GM23338 (cell line): ENCODE measurements around the gene MAPKAPK3. TPM values are rescaled to one million over a fixed set of nuclear protein-coding genes. Genes with fewer than 3 reads are reported as not detected.

Experiments
- ATAC-seq: fragments of 200-7000 bp; cut with Tn5 transposase; 3 replicates; pipeline ENCODE4 v1.9.1; 2020
- DNase-seq: peaks from one replicate; pipeline ENCODE4 v3.0.0-alpha.2; 2015; ENCODE audit warnings: low spot score
- H2AFZ ChIP-seq: fragments of 200-600 bp; sonication (generic); 2 replicates; pipeline ENCODE4 v1.8.0; 2016; ENCODE audit warnings: antibody characterized with exemption, mild to moderate bottlenecking, moderate library complexity
- H3F3A ChIP-seq: fragments of 200-600 bp; sonication (generic); replicated peaks from 2 replicates; pipeline ENCODE4 v1.8.0; 2017; ENCODE audit warnings: antibody characterized with exemption, mixed run types, low read depth
- H3K27ac ChIP-seq: fragments of 200-600 bp; sonication (generic); 2 replicates; pipeline ENCODE4 v1.6.1; 2016; ENCODE audit warnings: low read depth
- H3K27me3 ChIP-seq: fragments of 200-600 bp; sonication (generic); 2 replicates; pipeline ENCODE4 v1.8.0; 2016; ENCODE audit warnings: mild to moderate bottlenecking, mixed run types, moderate library complexity; ENCODE audit not compliant: insufficient read depth
- H3K36me3 ChIP-seq: fragments of 200-600 bp; sonication (generic); 2 replicates; pipeline ENCODE4 v1.8.0; 2016; ENCODE audit warnings: mild to moderate bottlenecking; ENCODE audit not compliant: insufficient read depth
- H3K4me1 ChIP-seq: fragments of 200-600 bp; sonication (generic); 2 replicates; pipeline ENCODE4 v1.8.0; 2016; ENCODE audit warnings: mild to moderate bottlenecking, moderate library complexity; ENCODE audit not compliant: insufficient read depth
- H3K4me2 ChIP-seq: fragments of 200-600 bp; sonication (generic); 2 replicates; pipeline ENCODE4 v1.7.1; 2017; ENCODE audit warnings: mixed run types
- H3K4me3 ChIP-seq: fragments of 200-600 bp; sonication (generic); 2 replicates; pipeline ENCODE4 v1.6.1; 2016; ENCODE audit warnings: mixed run types
- H3K79me2 ChIP-seq: fragments of 200-600 bp; sonication (generic); replicated peaks from 2 replicates; pipeline ENCODE4 v1.8.0; 2017; ENCODE audit warnings: mild to moderate bottlenecking; ENCODE audit not compliant: insufficient read depth
- H3K9me2 ChIP-seq: fragments of 200-600 bp; sonication (generic); 2 replicates; pipeline ENCODE4 v1.8.0; 2017; ENCODE audit not compliant: insufficient read depth
- H4K20me1 ChIP-seq: fragments of 200-600 bp; sonication (generic); replicated peaks from 2 replicates; pipeline ENCODE4 v1.8.0; 2017; ENCODE audit warnings: mild to moderate bottlenecking; ENCODE audit not compliant: insufficient read depth
- H3K27ac Mint-ChIP-seq: 2 replicates; pipeline ENCODE4 v1.8.0; 2020; ENCODE audit warnings: inconsistent platforms, mild to moderate bottlenecking, moderate library complexity, mixed read lengths
- H3K27me3 Mint-ChIP-seq: 3 replicates; pipeline ENCODE4 v1.8.0; 2022; ENCODE audit warnings: low read depth, mild to moderate bottlenecking, moderate library complexity, mixed read lengths, inconsistent platforms; ENCODE audit not compliant: insufficient read depth, poor library complexity
- H3K36me3 Mint-ChIP-seq: 3 replicates; pipeline ENCODE4 v1.8.0; 2021; ENCODE audit warnings: low read depth, mild to moderate bottlenecking, inconsistent platforms, moderate library complexity, mixed read lengths
- H3K4me1 Mint-ChIP-seq: 3 replicates; pipeline ENCODE4 v1.8.0; 2020; ENCODE audit warnings: mild to moderate bottlenecking, inconsistent platforms, mixed read lengths
- H3K4me3 Mint-ChIP-seq: 3 replicates; pipeline ENCODE4 v1.8.0; 2021; ENCODE audit warnings: moderate library complexity, mild to moderate bottlenecking, inconsistent platforms, mixed read lengths
- H3K9me3 Mint-ChIP-seq: 3 replicates; pipeline ENCODE4 v1.8.0; 2020; ENCODE audit warnings: moderate library complexity, mild to moderate bottlenecking, inconsistent platforms, mixed read lengths
- CREB1 ChIP-seq: fragments of 250-450 bp; sonication (Bioruptor Pico); IDR thresholded peaks from 2 replicates; pipeline ENCODE4 v1.5.0; 2020; ENCODE audit warnings: low read depth, mild to moderate bottlenecking, moderate library complexity
- EZH2 ChIP-seq: fragments of 200-600 bp; sonication (generic); IDR thresholded peaks from one replicate; pipeline ENCODE4 v1.8.0; 2017; ENCODE audit warnings: antibody characterized with exemption, mild to moderate bottlenecking, low read depth; ENCODE audit not compliant: unreplicated experiment
- EZH2phosphoT487 ChIP-seq: fragments of 200-600 bp; sonication (generic); IDR thresholded peaks from one replicate; pipeline ENCODE4 v1.8.1; 2018; ENCODE audit warnings: antibody characterized with exemption; ENCODE audit not compliant: unreplicated experiment
- JUNB ChIP-seq: IDR thresholded peaks from one replicate; pipeline ENCODE4 v1.6.1; 2016; ENCODE audit warnings: antibody characterized with exemption; ENCODE audit not compliant: unreplicated experiment
- NANOG ChIP-seq: IDR thresholded peaks from 2 replicates; pipeline ENCODE4 v1.6.1; 2016; ENCODE audit warnings: antibody characterized with exemption, borderline replicate concordance
- POLR2AphosphoS5 ChIP-seq: IDR thresholded peaks from 2 replicates; pipeline ENCODE4 v1.6.1; 2016; ENCODE audit warnings: antibody characterized with exemption, low read depth
- STAT1 ChIP-seq: IDR thresholded peaks from one replicate; pipeline ENCODE4 v1.6.1; 2016; ENCODE audit warnings: antibody characterized with exemption; ENCODE audit not compliant: unreplicated experiment
- ZNF114 ChIP-seq: fragments of 250-450 bp; sonication (Bioruptor Pico); IDR thresholded peaks from 2 replicates; pipeline ENCODE4 v1.5.0; 2020; ENCODE audit warnings: mild to moderate bottlenecking, moderate library complexity
- ZNF331 ChIP-seq: fragments of 250-450 bp; sonication (Bioruptor Pico); IDR thresholded peaks from 2 replicates; pipeline ENCODE4 v1.5.0; 2020; ENCODE audit warnings: low read depth, mild to moderate bottlenecking, moderate library complexity
- polyA plus RNA-seq: library from polyadenylated mRNA; unstranded; fragments of >200 nt; fragmentation: Nextera tagmentation; extraction: Ambion mirVana; gene quantifications from 2 replicates; pipeline ENCODE4 v1.2.1, GENCODE V29; 2016
- total RNA-seq: library from RNA; depleted of rRNA; stranded (reverse); fragments of >200 nt; shearing (Covaris generic); gene quantifications from 2 replicates; pipeline ENCODE4 v1.2.3, GENCODE V29; 2014
- TF ChIP-seq, protein P1 (sequence below): IDR thresholded peaks from 2 replicates; pipeline ENCODE4 v1.6.1; 2016; ENCODE audit warnings: antibody characterized with exemption
- TF ChIP-seq, protein P2 (sequence below): fragments of 250-450 bp; sonication (Bioruptor Pico); IDR thresholded peaks from 2 replicates; pipeline ENCODE4 v1.5.0; 2020; ENCODE audit warnings: mild to moderate bottlenecking, moderate library complexity
- TF ChIP-seq, protein P3 (sequence below): IDR thresholded peaks from one replicate; pipeline ENCODE4 v1.6.1; 2018; ENCODE audit warnings: antibody characterized with exemption; ENCODE audit not compliant: unreplicated experiment
- TF ChIP-seq, protein P4 (sequence below), 2 experiments: fragments of 200-600 bp in 1 of 2; sonication (generic) in 1 of 2; conservative IDR thresholded peaks; 2 replicates each; pipeline versions ENCODE4 v1.5.1 to v1.6.1; 2016 to 2017; ENCODE audit warnings: antibody characterized with exemption in 2 of 2, low read depth in 2 of 2, mild to moderate bottlenecking in 2 of 2, moderate library complexity in 1 of 2

MAPKAPK3 gene
- total and polyA plus RNA-seq, 2 experiments from 2014 or later = 16.5 to 51.1 TPM

DNA sequence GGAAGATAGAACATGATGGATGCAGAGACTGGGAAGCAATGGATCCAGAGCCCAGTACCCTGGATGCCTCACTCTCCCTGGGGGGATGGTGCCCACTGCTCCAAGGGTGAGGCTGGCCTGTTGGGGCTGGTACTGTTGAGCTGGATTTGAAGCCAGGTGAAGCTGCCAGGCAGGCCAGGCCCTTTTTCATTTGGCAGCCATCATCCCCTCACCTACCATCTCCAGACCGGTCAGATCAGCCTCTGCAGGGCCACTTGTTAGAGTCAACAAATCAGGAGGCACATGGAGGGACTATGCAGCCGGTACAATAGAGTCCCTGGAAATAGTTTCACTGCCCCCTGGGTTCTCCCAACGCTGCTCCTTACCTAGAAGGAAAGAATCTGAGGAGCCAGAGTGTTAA is 5.9 kb downstream of the MAPKAPK3 start:
- no peaks in the 10 kb centered on the region; the same call in 1 of the 2 replicates for H4K20me1 ChIP-seq
- no peak overlapping the region for H3K27ac ChIP-seq
- H3K27me3 ChIP-seq = no peaks in the 10 kb centered on the region
- no peak overlapping the region for H3K27ac Mint-ChIP-seq
- peaks cover 16% of the 10 kb centered on the region for H3K27me3 Mint-ChIP-seq
- no peak overlapping the region for H3K4me3 ChIP-seq
- H2AFZ ChIP-seq = no peak overlapping the region
- H3K9me2 ChIP-seq = no peaks in the 10 kb centered on the region
- H3K36me3 Mint-ChIP-seq = peaks cover 23% of the 10 kb centered on the region
- no peak overlapping the region for H3K4me3 Mint-ChIP-seq
- peaks cover 22% of the 10 kb centered on the region for H3K79me2 ChIP-seq
- TF ChIP-seq CREB1 (CRISPR knock-in tag) (no peak), JUNB (no peak), STAT1 (no peak), ZNF114 (CRISPR knock-in tag) (no peak), POLR2AphosphoS5 (no peak), EZH2phosphoT487 (no peak), ZNF331 (CRISPR knock-in tag) (no peak), NANOG (no peak), EZH2 (no peak)
- TF ChIP-seq, protein P1, sequence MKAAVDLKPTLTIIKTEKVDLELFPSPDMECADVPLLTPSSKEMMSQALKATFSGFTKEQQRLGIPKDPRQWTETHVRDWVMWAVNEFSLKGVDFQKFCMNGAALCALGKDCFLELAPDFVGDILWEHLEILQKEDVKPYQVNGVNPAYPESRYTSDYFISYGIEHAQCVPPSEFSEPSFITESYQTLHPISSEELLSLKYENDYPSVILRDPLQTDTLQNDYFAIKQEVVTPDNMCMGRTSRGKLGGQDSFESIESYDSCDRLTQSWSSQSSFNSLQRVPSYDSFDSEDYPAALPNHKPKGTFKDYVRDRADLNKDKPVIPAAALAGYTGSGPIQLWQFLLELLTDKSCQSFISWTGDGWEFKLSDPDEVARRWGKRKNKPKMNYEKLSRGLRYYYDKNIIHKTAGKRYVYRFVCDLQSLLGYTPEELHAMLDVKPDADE = no peak
- TF ChIP-seq, protein P2, sequence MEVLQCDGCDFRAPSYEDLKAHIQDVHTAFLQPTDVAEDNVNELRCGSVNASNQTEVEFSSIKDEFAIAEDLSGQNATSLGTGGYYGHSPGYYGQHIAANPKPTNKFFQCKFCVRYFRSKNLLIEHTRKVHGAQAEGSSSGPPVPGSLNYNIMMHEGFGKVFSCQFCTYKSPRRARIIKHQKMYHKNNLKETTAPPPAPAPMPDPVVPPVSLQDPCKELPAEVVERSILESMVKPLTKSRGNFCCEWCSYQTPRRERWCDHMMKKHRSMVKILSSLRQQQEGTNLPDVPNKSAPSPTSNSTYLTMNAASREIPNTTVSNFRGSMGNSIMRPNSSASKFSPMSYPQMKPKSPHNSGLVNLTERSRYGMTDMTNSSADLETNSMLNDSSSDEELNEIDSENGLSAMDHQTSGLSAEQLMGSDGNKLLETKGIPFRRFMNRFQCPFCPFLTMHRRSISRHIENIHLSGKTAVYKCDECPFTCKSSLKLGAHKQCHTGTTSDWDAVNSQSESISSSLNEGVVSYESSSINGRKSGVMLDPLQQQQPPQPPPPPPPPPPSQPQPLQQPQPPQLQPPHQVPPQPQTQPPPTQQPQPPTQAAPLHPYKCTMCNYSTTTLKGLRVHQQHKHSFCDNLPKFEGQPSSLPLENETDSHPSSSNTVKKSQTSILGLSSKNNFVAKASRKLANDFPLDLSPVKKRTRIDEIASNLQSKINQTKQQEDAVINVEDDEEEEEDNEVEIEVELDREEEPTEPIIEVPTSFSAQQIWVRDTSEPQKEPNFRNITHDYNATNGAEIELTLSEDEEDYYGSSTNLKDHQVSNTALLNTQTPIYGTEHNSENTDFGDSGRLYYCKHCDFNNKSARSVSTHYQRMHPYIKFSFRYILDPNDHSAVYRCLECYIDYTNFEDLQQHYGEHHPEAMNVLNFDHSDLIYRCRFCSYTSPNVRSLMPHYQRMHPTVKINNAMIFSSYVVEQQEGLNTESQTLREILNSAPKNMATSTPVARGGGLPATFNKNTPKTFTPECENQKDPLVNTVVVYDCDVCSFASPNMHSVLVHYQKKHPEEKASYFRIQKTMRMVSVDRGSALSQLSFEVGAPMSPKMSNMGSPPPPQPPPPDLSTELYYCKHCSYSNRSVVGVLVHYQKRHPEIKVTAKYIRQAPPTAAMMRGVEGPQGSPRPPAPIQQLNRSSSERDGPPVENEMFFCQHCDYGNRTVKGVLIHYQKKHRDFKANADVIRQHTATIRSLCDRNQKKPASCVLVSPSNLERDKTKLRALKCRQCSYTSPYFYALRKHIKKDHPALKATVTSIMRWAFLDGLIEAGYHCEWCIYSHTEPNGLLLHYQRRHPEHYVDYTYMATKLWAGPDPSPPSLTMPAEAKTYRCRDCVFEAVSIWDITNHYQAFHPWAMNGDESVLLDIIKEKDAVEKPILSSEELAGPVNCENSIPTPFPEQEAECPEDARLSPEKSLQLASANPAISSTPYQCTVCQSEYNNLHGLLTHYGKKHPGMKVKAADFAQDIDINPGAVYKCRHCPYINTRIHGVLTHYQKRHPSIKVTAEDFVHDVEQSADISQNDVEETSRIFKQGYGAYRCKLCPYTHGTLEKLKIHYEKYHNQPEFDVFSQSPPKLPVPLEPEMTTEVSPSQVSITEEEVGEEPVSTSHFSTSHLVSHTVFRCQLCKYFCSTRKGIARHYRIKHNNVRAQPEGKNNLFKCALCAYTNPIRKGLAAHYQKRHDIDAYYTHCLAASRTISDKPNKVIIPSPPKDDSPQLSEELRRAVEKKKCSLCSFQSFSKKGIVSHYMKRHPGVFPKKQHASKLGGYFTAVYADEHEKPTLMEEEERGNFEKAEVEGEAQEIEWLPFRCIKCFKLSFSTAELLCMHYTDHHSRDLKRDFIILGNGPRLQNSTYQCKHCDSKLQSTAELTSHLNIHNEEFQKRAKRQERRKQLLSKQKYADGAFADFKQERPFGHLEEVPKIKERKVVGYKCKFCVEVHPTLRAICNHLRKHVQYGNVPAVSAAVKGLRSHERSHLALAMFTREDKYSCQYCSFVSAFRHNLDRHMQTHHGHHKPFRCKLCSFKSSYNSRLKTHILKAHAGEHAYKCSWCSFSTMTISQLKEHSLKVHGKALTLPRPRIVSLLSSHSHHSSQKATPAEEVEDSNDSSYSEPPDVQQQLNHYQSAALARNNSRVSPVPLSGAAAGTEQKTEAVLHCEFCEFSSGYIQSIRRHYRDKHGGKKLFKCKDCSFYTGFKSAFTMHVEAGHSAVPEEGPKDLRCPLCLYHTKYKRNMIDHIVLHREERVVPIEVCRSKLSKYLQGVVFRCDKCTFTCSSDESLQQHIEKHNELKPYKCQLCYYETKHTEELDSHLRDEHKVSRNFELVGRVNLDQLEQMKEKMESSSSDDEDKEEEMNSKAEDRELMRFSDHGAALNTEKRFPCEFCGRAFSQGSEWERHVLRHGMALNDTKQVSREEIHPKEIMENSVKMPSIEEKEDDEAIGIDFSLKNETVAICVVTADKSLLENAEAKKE (CRISPR knock-in tag) = no peak
- TF ChIP-seq, protein P3, sequence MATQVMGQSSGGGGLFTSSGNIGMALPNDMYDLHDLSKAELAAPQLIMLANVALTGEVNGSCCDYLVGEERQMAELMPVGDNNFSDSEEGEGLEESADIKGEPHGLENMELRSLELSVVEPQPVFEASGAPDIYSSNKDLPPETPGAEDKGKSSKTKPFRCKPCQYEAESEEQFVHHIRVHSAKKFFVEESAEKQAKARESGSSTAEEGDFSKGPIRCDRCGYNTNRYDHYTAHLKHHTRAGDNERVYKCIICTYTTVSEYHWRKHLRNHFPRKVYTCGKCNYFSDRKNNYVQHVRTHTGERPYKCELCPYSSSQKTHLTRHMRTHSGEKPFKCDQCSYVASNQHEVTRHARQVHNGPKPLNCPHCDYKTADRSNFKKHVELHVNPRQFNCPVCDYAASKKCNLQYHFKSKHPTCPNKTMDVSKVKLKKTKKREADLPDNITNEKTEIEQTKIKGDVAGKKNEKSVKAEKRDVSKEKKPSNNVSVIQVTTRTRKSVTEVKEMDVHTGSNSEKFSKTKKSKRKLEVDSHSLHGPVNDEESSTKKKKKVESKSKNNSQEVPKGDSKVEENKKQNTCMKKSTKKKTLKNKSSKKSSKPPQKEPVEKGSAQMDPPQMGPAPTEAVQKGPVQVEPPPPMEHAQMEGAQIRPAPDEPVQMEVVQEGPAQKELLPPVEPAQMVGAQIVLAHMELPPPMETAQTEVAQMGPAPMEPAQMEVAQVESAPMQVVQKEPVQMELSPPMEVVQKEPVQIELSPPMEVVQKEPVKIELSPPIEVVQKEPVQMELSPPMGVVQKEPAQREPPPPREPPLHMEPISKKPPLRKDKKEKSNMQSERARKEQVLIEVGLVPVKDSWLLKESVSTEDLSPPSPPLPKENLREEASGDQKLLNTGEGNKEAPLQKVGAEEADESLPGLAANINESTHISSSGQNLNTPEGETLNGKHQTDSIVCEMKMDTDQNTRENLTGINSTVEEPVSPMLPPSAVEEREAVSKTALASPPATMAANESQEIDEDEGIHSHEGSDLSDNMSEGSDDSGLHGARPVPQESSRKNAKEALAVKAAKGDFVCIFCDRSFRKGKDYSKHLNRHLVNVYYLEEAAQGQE = no peak
- TF ChIP-seq, protein P4, sequence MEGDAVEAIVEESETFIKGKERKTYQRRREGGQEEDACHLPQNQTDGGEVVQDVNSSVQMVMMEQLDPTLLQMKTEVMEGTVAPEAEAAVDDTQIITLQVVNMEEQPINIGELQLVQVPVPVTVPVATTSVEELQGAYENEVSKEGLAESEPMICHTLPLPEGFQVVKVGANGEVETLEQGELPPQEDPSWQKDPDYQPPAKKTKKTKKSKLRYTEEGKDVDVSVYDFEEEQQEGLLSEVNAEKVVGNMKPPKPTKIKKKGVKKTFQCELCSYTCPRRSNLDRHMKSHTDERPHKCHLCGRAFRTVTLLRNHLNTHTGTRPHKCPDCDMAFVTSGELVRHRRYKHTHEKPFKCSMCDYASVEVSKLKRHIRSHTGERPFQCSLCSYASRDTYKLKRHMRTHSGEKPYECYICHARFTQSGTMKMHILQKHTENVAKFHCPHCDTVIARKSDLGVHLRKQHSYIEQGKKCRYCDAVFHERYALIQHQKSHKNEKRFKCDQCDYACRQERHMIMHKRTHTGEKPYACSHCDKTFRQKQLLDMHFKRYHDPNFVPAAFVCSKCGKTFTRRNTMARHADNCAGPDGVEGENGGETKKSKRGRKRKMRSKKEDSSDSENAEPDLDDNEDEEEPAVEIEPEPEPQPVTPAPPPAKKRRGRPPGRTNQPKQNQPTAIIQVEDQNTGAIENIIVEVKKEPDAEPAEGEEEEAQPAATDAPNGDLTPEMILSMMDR (conservative IDR thresholded peaks at IDR 0.05; ENCODE audit: low read depth in 2 of 2) = no peak
- no peaks in the 10 kb centered on the region; the same call in 1 of the 2 replicates for H3F3A ChIP-seq
- H3K4me2 ChIP-seq = no peak overlapping the region
- no peaks in the 10 kb centered on the region for H3K9me3 Mint-ChIP-seq
- peaks cover 20% of the 10 kb centered on the region for H3K4me1 ChIP-seq
- no peaks in the 10 kb centered on the region for H3K36me3 ChIP-seq
- peaks cover 34% of the 10 kb centered on the region for H3K4me1 Mint-ChIP-seq
- no peak for DNase-seq
- no peak for ATAC-seq
